Stimulated activated CD4-positive, alpha-beta T cell treated with anti-CD3 and anti-CD28 coated beads, TNF-alpha, amount 100 ng/mL, for 24 hours (primary cell): ENCODE data around the gene NIPBL.
"Not testable (repeated sequence)": the region's sequence is repeated elsewhere in the genome, so short reads cannot be mapped to it uniquely, and the experiment has no call there.

ENCODE experiments used
- DNase-seq, 3 experiments: peaks; one replicate each; pipeline ENCODE4 v3.0.0-alpha.2; 2020; ENCODE audit warnings: low read depth in 3 of 3

NIPBL gene

DNA sequence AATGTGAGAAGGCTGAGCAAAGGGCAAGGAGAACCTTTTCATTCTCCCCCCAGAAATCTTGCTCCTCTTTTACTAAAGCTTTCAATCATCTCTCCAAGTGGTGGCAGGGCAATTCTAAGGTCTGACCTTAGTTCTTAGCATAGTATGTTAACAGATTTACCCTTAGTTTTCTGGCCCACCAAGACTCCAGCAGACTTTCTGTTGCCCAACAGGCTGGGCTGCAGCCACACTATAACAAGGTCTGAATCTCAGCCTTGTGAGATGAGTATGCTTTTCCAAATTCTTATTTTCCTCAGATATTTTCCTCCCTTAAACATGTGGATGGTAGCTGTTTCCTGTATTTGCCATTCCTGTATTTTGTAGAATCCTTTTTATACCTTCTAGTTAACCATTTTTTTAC, 69.5 kb downstream of the NIPBL start:
- DNase-seq, result no peak

GRCh38 chr5:36948041-36948440, 71.5 kb downstream of the NIPBL start:
- DNase-seq, result no peak

DNA sequence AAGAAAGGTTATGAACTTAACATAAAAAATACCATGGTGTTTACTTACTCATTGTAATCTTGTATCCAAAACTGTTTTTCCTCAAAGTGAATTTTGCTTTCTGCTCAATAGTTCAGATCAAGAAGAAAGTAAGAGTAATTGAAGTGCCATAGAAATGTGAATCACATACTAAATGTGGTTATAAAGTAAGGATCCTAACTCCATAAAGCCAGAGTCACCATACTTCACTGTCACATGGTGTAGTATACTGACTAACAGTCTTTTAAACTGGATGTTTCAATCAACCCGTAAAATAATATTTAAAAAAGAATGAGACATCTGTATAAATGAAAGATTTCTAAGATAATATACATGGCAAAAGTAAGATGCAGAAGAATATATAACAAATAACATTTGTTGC, 72.1 kb downstream of the NIPBL start:
- DNase-seq, result no peak

DNA sequence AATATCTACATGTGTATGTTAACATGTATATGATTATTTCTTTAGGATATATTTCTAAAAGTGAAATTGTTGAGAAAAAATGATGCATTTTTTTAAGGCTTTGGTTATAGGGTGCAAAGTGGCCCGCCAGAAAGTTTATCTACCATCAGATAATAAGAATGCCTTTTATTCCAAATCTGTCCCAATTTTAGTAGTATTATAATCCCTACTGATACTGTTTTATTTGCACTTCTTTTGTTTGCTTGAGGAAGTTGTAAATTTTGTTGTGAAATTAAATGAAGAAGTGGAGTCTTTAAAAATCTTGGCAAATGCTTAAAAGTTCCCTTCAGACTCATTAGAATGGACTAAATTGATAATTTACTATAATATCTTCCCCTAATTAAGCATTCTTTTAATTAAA, 73.0 kb downstream of the NIPBL start:
- DNase-seq, result no peak

DNA sequence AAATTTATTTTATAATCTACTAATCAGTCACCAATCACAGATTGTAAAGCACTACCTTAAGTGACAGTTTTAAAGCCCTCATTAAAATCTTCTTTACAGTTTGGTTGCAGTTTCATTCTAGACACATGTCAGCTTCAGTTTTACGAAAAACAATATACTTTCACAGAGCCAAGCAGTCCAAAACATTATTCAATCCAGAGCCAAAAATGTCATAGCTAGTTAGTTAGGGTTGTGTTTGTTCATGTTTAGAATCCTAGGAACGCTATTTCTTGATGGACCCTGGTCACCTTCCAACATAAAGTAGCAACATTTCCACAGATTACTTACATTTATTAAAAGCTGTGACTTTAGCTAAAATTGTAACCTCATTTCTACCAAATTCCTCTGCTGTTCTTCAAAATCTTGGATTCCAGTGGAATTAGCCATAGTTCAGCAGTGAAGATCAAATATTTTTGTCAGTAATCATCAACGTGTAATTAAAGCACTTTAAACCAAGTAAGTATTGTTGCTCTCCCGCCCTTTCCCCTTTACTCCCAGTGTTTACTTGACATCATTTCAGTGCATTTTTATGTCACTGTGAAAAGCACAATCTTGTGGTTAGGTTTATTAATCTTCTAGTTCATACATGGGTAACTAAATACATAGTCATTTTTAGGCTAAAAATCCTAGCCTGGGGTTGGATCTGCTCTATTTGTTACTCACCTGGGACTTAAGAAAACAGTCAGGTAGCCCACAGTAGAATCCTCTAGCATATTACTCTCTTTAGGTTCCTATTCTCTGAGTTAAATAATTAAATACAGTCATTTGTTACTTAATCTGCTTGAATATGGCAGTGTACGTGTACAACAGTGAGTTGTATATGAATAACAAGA, 74.3 kb downstream of the NIPBL start:
- no peak for DNase-seq

DNA sequence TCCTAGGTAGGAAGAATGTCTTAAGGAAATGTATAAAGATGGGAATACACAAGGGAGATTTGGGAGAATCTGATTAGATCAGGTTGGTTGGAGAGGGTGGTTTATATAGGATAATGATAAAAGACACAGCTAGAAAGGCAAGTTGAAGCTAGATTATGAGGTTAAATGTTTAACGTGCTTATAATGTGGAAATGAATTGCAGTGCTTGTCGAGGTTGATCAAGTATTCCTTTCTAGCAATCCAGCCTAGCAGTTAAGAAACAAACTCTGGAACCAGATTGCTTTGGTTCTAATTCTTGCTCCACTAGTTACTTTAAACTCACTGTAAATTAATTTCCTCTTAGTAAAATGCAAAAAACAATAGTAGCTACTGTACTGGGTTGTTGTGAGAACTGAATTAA, 76.5 kb downstream of the NIPBL start:
- DNase-seq, result no peak

GRCh38 chr5:36957953-36958537, 81.5 kb downstream of the NIPBL start:
- DNase-seq, result no peak

GRCh38 chr5:36958612-36959011, 82.0 kb downstream of the NIPBL start:
- DNase-seq, result no peak

- no peak for DNase-seq
These were observed 88.6 kb downstream of the NIPBL start for GRCh38 chr5:36965179-36965578.

- DNase-seq, result no peak
These were observed 93.3 kb downstream of the NIPBL start for GRCh38 chr5:36969700-36970395.

- DNase-seq, result no peak
These were observed 101.6 kb downstream of the NIPBL start for GRCh38 chr5:36978196-36978595.

DNA sequence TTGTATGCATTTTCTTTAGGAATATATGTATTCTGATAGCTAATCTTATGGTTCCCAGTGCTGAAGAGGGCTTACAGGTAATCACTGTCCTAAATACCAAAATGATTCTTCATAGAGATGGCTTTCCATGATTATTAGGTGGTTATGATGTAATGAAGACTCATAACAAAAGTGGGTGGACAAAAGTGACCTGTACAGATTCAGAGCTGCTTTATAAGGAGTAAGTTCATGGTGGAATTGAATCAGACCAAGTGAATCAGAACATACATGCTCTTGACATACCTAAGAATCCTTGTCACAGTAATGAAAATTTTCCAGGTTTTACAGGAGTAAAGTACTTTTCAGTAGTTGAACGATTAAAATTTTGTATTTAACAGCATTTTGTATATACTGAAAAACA, 105.6 kb downstream of the NIPBL start:
- no peak for DNase-seq

- DNase-seq, result no peak
These were observed 108.8 kb downstream of the NIPBL start for GRCh38 chr5:36985387-36985786.

DNA sequence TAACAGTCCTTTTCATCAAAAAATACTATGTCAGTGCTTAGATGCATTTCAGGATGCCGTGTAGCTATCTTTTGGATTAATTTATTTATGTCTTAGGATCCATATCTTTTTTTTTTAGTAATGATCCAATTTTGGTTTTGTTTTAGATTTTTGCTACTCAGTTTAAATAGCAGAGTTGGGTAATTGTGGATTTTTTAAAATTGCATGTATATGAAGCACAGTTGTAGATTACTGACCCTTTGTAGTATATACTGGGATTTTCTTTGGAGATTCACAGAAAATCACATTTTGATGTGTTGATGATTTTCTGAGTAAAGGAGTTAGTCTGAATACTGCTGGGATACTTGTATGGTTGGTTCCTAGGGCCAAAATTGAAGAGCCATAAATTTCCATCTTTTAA, 111.8 kb downstream of the NIPBL start:
- DNase-seq, result no peak

GRCh38 chr5:36998578-36998977, 122.0 kb downstream of the NIPBL start:
- no peak for DNase-seq

DNA sequence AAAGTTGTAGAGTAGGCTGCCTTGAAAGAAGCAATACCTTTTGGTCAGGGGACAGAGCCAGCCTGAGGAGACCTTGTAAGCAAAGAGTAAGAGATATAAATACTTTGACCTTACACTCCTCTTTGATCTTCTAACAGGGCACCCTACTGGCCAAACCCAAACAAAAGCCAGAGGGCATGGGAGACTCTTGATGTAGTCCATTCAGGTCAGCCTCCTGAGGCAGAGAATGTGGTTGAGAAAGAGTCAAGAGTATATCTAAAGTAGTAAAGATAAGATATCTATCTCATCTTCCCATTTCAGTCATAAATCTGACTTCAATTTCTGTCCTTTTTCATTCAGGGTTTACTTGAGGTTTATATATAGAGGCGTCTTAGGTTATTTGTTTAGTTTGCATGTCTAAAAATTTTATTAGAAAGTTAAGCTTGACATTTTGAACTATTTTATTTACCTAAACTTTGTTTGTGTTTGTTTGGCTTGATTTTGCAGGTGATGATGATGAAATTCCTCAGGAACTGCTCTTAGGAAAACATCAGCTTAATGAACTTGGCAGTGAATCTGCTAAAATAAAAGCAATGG, 125.7 kb downstream of the NIPBL start:
- no peak for DNase-seq

DNA sequence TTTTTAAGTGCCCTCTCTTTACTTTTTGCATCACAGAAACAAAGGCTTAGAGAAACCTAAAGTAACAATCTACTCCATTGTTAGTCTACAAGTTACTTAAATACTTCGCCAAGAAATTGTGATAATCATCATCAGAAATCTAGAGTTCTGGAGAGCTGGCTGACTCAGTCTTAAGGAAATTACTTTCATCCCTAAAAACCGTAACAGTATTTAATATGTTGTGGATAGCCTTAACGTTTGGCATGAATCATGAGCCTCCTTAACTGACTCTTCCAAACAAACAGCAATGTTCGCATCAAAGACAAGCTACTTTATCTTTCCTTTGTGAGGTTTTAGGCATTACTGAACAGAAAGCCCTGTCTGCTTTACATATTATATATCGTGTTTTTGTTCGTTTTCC, 128.7 kb downstream of the NIPBL start:
- DNase-seq, result no peak

DNA sequence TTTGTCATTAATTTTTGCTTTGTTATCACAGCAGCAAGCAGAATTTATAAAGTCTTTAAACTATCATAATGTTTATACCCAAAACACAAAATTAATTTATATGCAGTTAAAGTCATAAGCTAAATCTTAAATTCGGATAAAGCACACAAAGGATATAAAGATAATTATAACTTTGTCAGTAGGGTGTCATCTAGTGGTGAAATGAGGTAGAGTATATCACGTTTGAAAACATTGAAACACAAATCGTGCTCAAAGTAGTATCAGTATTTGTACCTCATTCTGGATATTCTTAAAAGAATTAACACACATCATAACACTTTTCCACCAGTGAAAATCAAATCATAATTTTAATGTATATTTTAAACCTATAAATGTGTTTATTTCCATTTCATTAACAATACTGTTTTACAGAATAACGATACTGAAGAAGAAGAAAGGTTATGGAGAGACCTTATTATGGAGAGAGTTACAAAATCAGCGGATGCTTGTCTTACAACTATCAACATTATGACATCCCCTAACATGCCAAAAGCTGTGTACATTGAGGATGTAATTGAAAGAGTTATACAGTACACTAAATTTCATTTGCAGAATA, 129.5 kb downstream of the NIPBL start:
- no peak for DNase-seq

- not testable (repeated sequence) for DNase-seq
These were observed 136.6 kb downstream of the NIPBL start for GRCh38 chr5:37013181-37013580.

DNA sequence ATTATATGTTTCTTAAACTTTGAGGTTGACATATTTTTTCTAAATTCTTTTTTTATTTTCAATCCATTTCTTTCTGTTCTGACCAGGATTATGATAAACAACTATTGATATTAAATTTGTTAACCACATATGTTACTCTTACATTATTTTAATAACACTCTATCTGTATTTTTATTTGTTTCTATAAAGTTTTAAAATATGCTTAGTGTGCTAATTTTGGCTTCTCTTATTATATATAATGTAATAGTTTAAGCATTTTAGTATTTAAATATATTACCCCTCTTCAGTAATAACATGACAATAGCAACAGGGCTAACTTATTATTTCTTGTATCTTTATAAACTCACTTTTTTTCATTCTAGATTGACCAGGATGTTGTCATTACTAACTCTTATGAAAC, 137.8 kb downstream of the NIPBL start:
- DNase-seq, result no peak

GRCh38 chr5:37015795-37016666, 139.5 kb downstream of the NIPBL start:
- DNase-seq, result no peak
